SK-N-MC (cell line): ENCODE results near the gene ZNF564.

Experiments used
- EZH2 ChIP-seq: fragments of 200-600 bp; sonication (generic); IDR thresholded peaks from one replicate; pipeline ENCODE4 v1.6.1; 2017; ENCODE audit warnings: antibody characterized with exemption
- POLR2AphosphoS5 ChIP-seq: IDR thresholded peaks from 2 replicates; pipeline ENCODE4 v1.6.1; 2012; ENCODE audit warnings: mild to moderate bottlenecking, low read depth, low read length, borderline replicate concordance

DNA sequence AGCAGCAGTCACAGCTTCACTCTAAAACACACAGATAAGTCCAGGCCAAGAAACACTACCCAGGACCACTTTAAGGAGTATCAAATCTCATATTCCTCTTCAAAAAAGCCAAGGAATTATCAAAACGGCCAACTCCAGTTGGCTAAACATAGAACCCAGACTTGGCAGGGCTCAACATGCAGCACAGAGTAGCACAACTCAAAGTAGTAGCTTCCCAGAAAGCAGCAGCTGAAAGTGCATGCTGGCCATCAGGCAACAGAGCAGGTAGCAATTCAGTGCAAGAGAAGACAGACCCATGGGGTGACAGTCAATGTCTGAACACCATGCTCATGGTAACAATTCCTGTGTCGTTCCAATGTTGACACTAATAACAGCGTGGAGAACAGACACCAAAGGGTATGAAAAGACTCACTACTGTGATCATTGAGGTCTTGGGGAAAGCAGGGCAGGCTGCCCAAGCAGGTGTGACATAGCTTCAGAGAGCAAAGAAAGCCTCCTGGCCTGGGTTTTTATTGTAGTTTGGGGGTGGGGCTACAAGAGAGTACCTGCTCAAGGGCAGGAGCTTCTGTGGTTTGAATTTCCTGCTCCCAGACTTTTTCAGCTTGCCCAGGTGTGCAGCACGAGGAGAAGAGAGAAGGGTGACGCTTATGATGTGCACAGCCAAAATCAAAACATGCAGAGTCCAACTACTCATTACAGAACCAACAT lies 72.9 kb downstream of the ZNF564 start:
- TF ChIP-seq POLR2AphosphoS5 (no peak), EZH2 (no peak)
